RWPE1 (cell line): ENCODE data around the gene OBP2B.

ENCODE experiments used
- CTCF ChIA-PET: fragments of 350-600 bp; sonication (Branson Sonifier 250); formaldehyde crosslinking; extraction: SDS; loops from one replicate; lab custom pipeline; 2021; lab: Yijun Ruan, JAX
- POLR2A ChIA-PET: fragments of 400-600 bp; formaldehyde crosslinking; extraction: SDS; loops from one replicate; lab custom pipeline; 2020; ENCODE audit warnings: antibody characterized with exemption; ENCODE audit not compliant: low non-redundant PET; lab: Yijun Ruan, JAX
- DNase-seq: peaks from one replicate; pipeline ENCODE4 v3.0.0; 2012; ENCODE audit warnings: low spot score
- H3K27ac ChIP-seq: fragments of 450-650 bp; 2 replicates; pipeline ENCODE4 v1.5.1; 2017
- CTCF ChIP-seq: fragments of 450-650 bp; conservative IDR thresholded peaks from 2 replicates; pipeline ENCODE4 v1.5.1; 2017; ENCODE audit warnings: low read depth, mild to moderate bottlenecking

OBP2B gene

GRCh38 chr9:133248726-133249295 is 39.8 kb upstream of the OBP2B start:
- ChIA-PET POLR2A (no interaction called here), CTCF (interaction anchor here (1.2 kb wide), 1 partner anchor 80 kb away, joined by 4 read pairs; no protein-coding TSS in a partner anchor)
- H3K27ac ChIP-seq: no peak overlapping the region
- TF ChIP-seq CTCF: no peak
- no peak for DNase-seq

GRCh38 chr9:133247632-133248031 is 38.6 kb upstream of the OBP2B start:
- no peak for DNase-seq
- ChIA-PET POLR2A (no interaction called here), CTCF (interaction anchor here (0.6 to 0.7 kb wide), 2 partner anchors 67 to 75 kb away, joined by 4 to 5 read pairs; no protein-coding TSS in a partner anchor)
- H3K27ac ChIP-seq: no peak overlapping the region
- no peak for TF ChIP-seq CTCF

GRCh38 chr9:133246991-133247390 is 37.9 kb upstream of the OBP2B start:
- ChIA-PET POLR2A (no interaction called here), CTCF (interaction anchor here (0.6 to 0.7 kb wide), 2 partner anchors 66 to 74 kb away, joined by 4 to 5 read pairs; no protein-coding TSS in a partner anchor)

GRCh38 chr9:133246562-133246961 is 37.5 kb upstream of the OBP2B start:
- DNase-seq: no peak
- TF ChIP-seq CTCF: no peak
- no peak overlapping the region for H3K27ac ChIP-seq
- ChIA-PET CTCF (interaction anchor here (0.5 to 0.6 kb wide), 2 partner anchors 83 to 102 kb away, joined by 3 to 4 read pairs; no protein-coding TSS in a partner anchor), POLR2A (no interaction called here)

More at GRCh38 chr9:133246991-133247390, 37.9 kb upstream of the OBP2B start:
- no peak for DNase-seq
- TF ChIP-seq CTCF: no peak
- no peak overlapping the region for H3K27ac ChIP-seq

GRCh38 chr9:133242991-133243390 is 33.9 kb upstream of the OBP2B start:
- POLR2A ChIA-PET: interaction anchor here (0.6 to 0.8 kb wide), 2 partner anchors 13 to 36 kb away, joined by 4 to 5 read pairs; no protein-coding TSS in a partner anchor
- CTCF ChIA-PET: interaction anchor here (0.7 to 1.1 kb wide), 2 partner anchors 62 to 221 kb away, joined by 3 read pairs; no protein-coding TSS in a partner anchor
- no peak overlapping the region for H3K27ac ChIP-seq
- DNase-seq: no peak
- TF ChIP-seq CTCF: no peak

- ChIA-PET POLR2A (interaction anchor here (0.8 kb wide), 1 partner anchor 12 kb away, joined by 4 read pairs; no protein-coding TSS in a partner anchor), CTCF (no interaction called here)
- no peak overlapping the region for H3K27ac ChIP-seq
- DNase-seq: no peak
- no peak for TF ChIP-seq CTCF
Observed at GRCh38 chr9:133242241-133242640, 33.2 kb upstream of the OBP2B start.
